DMS114 treated with DMSO at 0.1 percent for 48 hours (cell line): ENCODE data around the gene ARHGEF10L.

Experiments
- DNase-seq: peaks from one replicate; lab custom pipeline; 2025; ENCODE audit not compliant: unreplicated experiment; lab: John Stamatoyannopoulos, UW

ARHGEF10L gene

GRCh38 chr1:17520473-17521319 is 18.8 kb upstream of the ARHGEF10L start:
- no peak for DNase-seq

- DNase-seq: no peak
These were observed 17.4 kb upstream of the ARHGEF10L start for GRCh38 chr1:17521946-17522612.

GRCh38 chr1:17523321-17524041 is 16.0 kb upstream of the ARHGEF10L start:
- no peak for DNase-seq

GRCh38 chr1:17524645-17525044 is 14.9 kb upstream of the ARHGEF10L start:
- DNase-seq: no peak

- no peak for DNase-seq
These were observed 13.4 kb upstream of the ARHGEF10L start for GRCh38 chr1:17525996-17526686.

GRCh38 chr1:17527036-17527914 is 12.2 kb upstream of the ARHGEF10L start:
- DNase-seq: no peak

GRCh38 chr1:17529381-17529780 is 10.1 kb upstream of the ARHGEF10L start:
- no peak for DNase-seq

- no peak for DNase-seq
These were observed 8.2 kb upstream of the ARHGEF10L start for GRCh38 chr1:17531343-17531681.

GRCh38 chr1:17531682-17532487 is 7.6 kb upstream of the ARHGEF10L start:
- DNase-seq: no peak

- no peak for DNase-seq
These were observed 6.3 kb upstream of the ARHGEF10L start for GRCh38 chr1:17533201-17533600.

- DNase-seq: no peak
These were observed 4.1 kb upstream of the ARHGEF10L start for GRCh38 chr1:17535300-17535936.

- no peak for DNase-seq
These were observed 1.5 kb upstream of the ARHGEF10L start for GRCh38 chr1:17538010-17538409.

- DNase-seq: no peak
These were observed 925 bp upstream of the ARHGEF10L start for GRCh38 chr1:17538428-17539117.

GRCh38 chr1:17539118-17539476 is 401 bp upstream of the ARHGEF10L start:
- no peak for DNase-seq

- DNase-seq: no peak
These were observed 930 bp downstream of the ARHGEF10L start for GRCh38 chr1:17540255-17541001.

GRCh38 chr1:17542645-17543044 is 3.1 kb downstream of the ARHGEF10L start:
- no peak for DNase-seq

GRCh38 chr1:17544776-17545350 is 5.4 kb downstream of the ARHGEF10L start:
- no peak for DNase-seq
